ENCODE results near the gene INF2. TPM values are rescaled to one million over a fixed set of nuclear protein-coding genes. Genes with fewer than 3 reads are reported as not detected.
A peak's percentile ranks its signal among the peaks of the same experiment; 100 is the strongest.

The INF2 gene
- total RNA-seq = 100 to 1,000 TPM; 162 to 264 TPM

- peak within 1 kb of the TSS; percentile 95 to 99 for H3K9ac ChIP-seq (ENCODE audit: low read depth in 2 of 2, low read length in 2 of 2)
- intact Hi-C loops (cut with DNase I) = no loop called here
- H3K9me3 ChIP-seq = no peaks in the 10 kb centered on the region
- peak; percentile 72 for DNase-seq
- peak within 1 kb of the TSS; percentile 98 for H3K4me3 ChIP-seq
- no peaks in the 10 kb centered on the region for H3K27me3 ChIP-seq
- TF ChIP-seq CTCF (IDR thresholded peaks at IDR 0.05) = no peak
- H3K27ac ChIP-seq = peak within 1 kb of the TSS; percentile 96
- H3K4me1 ChIP-seq = peaks cover 27% of the 10 kb centered on the region
- no peaks in the 10 kb centered on the region for H3K36me3 ChIP-seq
Measured at GRCh38 chr14:104689109-104689880, at the start of gene INF2. INF2 (plus strand) TSS chr14:104689618; CDS start chr14:104701366, 11,748 bp downstream.

GRCh38 chr14:104639885-104640548 lies 49.4 kb upstream of the INF2 start:
- H3K4me3 ChIP-seq = no peak overlapping the region
- H3K9me3 ChIP-seq = no peaks in the 10 kb centered on the region
- peak; percentile 88 for TF ChIP-seq CTCF (IDR thresholded peaks at IDR 0.05)
- H3K27me3 ChIP-seq = no peaks in the 10 kb centered on the region
- H3K36me3 ChIP-seq = no peaks in the 10 kb centered on the region
- H3K4me1 ChIP-seq = no peaks in the 10 kb centered on the region
- peak overlapping the region in 1 of 2 donors; percentile 60 for H3K9ac ChIP-seq (ENCODE audit: low read depth in 2 of 2, low read length in 2 of 2)
- intact Hi-C loops (cut with DNase I) = loop anchor here (5.0 kb wide), 2 partner anchors 503 to 563 kb away; partner anchors contain the start of gene KIF26A
- peak; percentile 57 for DNase-seq
- H3K27ac ChIP-seq = no peak overlapping the region

GRCh38 chr14:104640681-104641080 lies 48.7 kb upstream of the INF2 start:
- no peaks in the 10 kb centered on the region for H3K4me1 ChIP-seq
- no peak overlapping the region for H3K9ac ChIP-seq (ENCODE audit: low read depth in 2 of 2, low read length in 2 of 2)
- intact Hi-C loops (cut with DNase I) = no loop called here
- no peaks in the 10 kb centered on the region for H3K9me3 ChIP-seq
- H3K27ac ChIP-seq = no peak overlapping the region
- H3K27me3 ChIP-seq = no peaks in the 10 kb centered on the region
- H3K36me3 ChIP-seq = no peaks in the 10 kb centered on the region
- no peak for TF ChIP-seq CTCF (IDR thresholded peaks at IDR 0.05)
- DNase-seq = no peak
- H3K4me3 ChIP-seq = no peak overlapping the region

GRCh38 chr14:104641753-104642539 lies 47.5 kb upstream of the INF2 start:
- no peaks in the 10 kb centered on the region for H3K4me1 ChIP-seq
- no peak for DNase-seq
- H3K9me3 ChIP-seq = no peaks in the 10 kb centered on the region
- H3K27ac ChIP-seq = no peak overlapping the region
- intact Hi-C loops (cut with DNase I) = no loop called here
- no peaks in the 10 kb centered on the region for H3K27me3 ChIP-seq
- TF ChIP-seq CTCF (IDR thresholded peaks at IDR 0.05) = no peak
- H3K36me3 ChIP-seq = no peaks in the 10 kb centered on the region
- H3K9ac ChIP-seq (ENCODE audit: low read depth in 2 of 2, low read length in 2 of 2) = no peak overlapping the region
- no peak overlapping the region for H3K4me3 ChIP-seq

GRCh38 chr14:104642540-104642868 lies 46.9 kb upstream of the INF2 start:
- Histone ChIP-seq H3K27ac (no peak overlapping the region), H3K9ac (ENCODE audit: low read depth in 2 of 2, low read length in 2 of 2) (no peak overlapping the region), H3K9me3 (no peaks in the 10 kb centered on the region), H3K4me1 (no peaks in the 10 kb centered on the region), H3K4me3 (no peak overlapping the region), H3K27me3 (no peaks in the 10 kb centered on the region), H3K36me3 (no peaks in the 10 kb centered on the region)
- intact Hi-C loops (cut with DNase I) = no loop called here
- no peak for DNase-seq
- no peak for TF ChIP-seq CTCF (IDR thresholded peaks at IDR 0.05)
